Stomach (tissue), 4 donors: ENCODE results near the gene APCDD1.

Source experiments
- CTCF ChIP-seq, 7 experiments: fragments of 450-650 bp in 4 of 7; fragments of 200-600 bp in 3 of 7; sonication (generic) in 3 of 7; IDR thresholded peaks; one replicate each; pipeline ENCODE4 v1.5.1; 2016 to 2019; ENCODE audit warnings: antibody characterized with exemption in 7 of 7, control low read depth in 2 of 7, mild to moderate bottlenecking in 1 of 7
- POLR2A ChIP-seq, 4 donors: fragments of 450-650 bp; IDR thresholded peaks; one replicate each; pipeline ENCODE4 v1.6.1; 2016; ENCODE audit warnings: antibody characterized with exemption in 4 of 4, control low read depth in 2 of 4, mild to moderate bottlenecking in 1 of 4, moderate library complexity in 1 of 4
- POLR2AphosphoS5 ChIP-seq, 3 donors: sonication (generic); formaldehyde crosslinking; IDR thresholded peaks; one replicate each; pipeline ENCODE4 v1.6.1; 2016; ENCODE audit warnings: antibody characterized with exemption in 3 of 3

GRCh38 chr18:10462597-10462996, 8.2 kb downstream of the APCDD1 start:
- no peak for TF ChIP-seq CTCF (IDR thresholded peaks at IDR 0.05)
- no peak for TF ChIP-seq POLR2AphosphoS5 (IDR thresholded peaks at IDR 0.05)
- TF ChIP-seq POLR2A (IDR thresholded peaks at IDR 0.05) = no peak
